SK-N-SH (cell line): ENCODE data around the gene DLX1. TPM values are rescaled to one million over a fixed set of nuclear protein-coding genes. Genes with fewer than 3 reads are reported as not detected.

ENCODE experiments used
- CTCF ChIA-PET: fragments of 300-600, 350-600 bp; formaldehyde crosslinking; extraction: SDS; loops from one replicate; lab custom pipeline; 2021; lab: Yijun Ruan, JAX
- POLR2A ChIA-PET: fragments of 350-600 bp; sonication (Branson Sonifier 250); formaldehyde crosslinking; extraction: SDS; loops from one replicate; lab custom pipeline; 2020; ENCODE audit warnings: antibody characterized with exemption, inconsistent platforms; lab: Yijun Ruan, JAX
- DNase-seq: peaks from one replicate; pipeline ENCODE4 v3.0.0; 2012
- H2AFZ ChIP-seq: fragments of 200-600 bp; sonication (generic); 2 replicates; pipeline ENCODE4 v1.8.1; 2016; ENCODE audit warnings: antibody characterized with exemption, mild to moderate bottlenecking, low read depth
- H3F3A ChIP-seq: fragments of 200-600 bp; sonication (generic); replicated peaks from 2 replicates; pipeline ENCODE3; 2016; ENCODE audit warnings: antibody characterized with exemption, mild to moderate bottlenecking; ENCODE audit not compliant: insufficient read depth
- H3K27ac ChIP-seq, 2 experiments: fragments of 200-500 bp in 1 of 2; fragments of 200-600 bp in 1 of 2; sonication (Bioruptor generic) in 1 of 2; sonication (generic), shearing (Covaris generic) in 1 of 2; 2 replicates each; pipeline versions ENCODE4 v1.5.1 to v1.6.1; 2014 to 2016; ENCODE audit warnings: low read depth in 2 of 2, inconsistent platforms in 1 of 2, low read length in 1 of 2, mild to moderate bottlenecking in 1 of 2, mixed read lengths in 1 of 2
- H3K27me3 ChIP-seq: fragments of 200-600 bp; sonication (generic), shearing (Covaris generic); 2 replicates; pipeline ENCODE4 v1.6.1; 2016; ENCODE audit warnings: mixed run types; ENCODE audit not compliant: insufficient read depth
- H3K36me3 ChIP-seq, 2 experiments: fragments of 200-500 bp in 1 of 2; fragments of 200-600 bp in 1 of 2; sonication (Bioruptor generic) in 1 of 2; sonication (generic) in 1 of 2; replicated peaks in 1 of 2; 2 replicates each; pipeline versions ENCODE3 to v1.5.1; 2014 to 2016; ENCODE audit warnings: low read length in 1 of 2, mild to moderate bottlenecking in 1 of 2; ENCODE audit not compliant: insufficient read depth in 2 of 2, control insufficient read depth in 1 of 2
- H3K4me1 ChIP-seq, 2 experiments: fragments of 200-500 bp in 1 of 2; fragments of 200-600 bp in 1 of 2; sonication (Bioruptor generic) in 1 of 2; sonication (generic), shearing (Covaris generic) in 1 of 2; 2 replicates each; pipeline versions ENCODE4 v1.5.1 to v1.6.1; 2014 to 2016; ENCODE audit warnings: low read depth in 1 of 2, low read length in 1 of 2, mixed run types in 1 of 2; ENCODE audit not compliant: insufficient read depth in 2 of 2, control insufficient read depth in 1 of 2
- H3K4me2 ChIP-seq: fragments of 200-600 bp; sonication (generic), shearing (Covaris generic); 2 replicates; pipeline ENCODE4 v1.6.1; 2017; ENCODE audit warnings: mixed run types
- H3K4me3 ChIP-seq, 2 experiments: fragments of 200-500 bp in 1 of 2; fragments of 200-600 bp in 1 of 2; sonication (Bioruptor generic) in 1 of 2; sonication (generic), shearing (Covaris generic) in 1 of 2; 2 replicates each; pipeline versions ENCODE4 v1.5.1 to v1.8.1; 2014 to 2016; ENCODE audit warnings: low read depth in 2 of 2, inconsistent platforms in 1 of 2, low read length in 1 of 2, mild to moderate bottlenecking in 1 of 2, mixed read lengths in 1 of 2, moderate library complexity in 1 of 2
- H3K79me2 ChIP-seq: fragments of 200-600 bp; sonication (generic); 2 replicates; pipeline ENCODE4 v1.8.1; 2017; ENCODE audit warnings: mild to moderate bottlenecking; ENCODE audit not compliant: insufficient read depth
- H3K9ac ChIP-seq: fragments of 200-600 bp; sonication (generic); 2 replicates; pipeline ENCODE4 v1.6.1; 2017; ENCODE audit warnings: mixed run types
- H3K9me2 ChIP-seq: fragments of 200-600 bp; sonication (generic); 2 replicates; pipeline ENCODE4 v1.6.1; 2017; ENCODE audit warnings: mixed run types
- H3K9me3 ChIP-seq: fragments of 200-600 bp; sonication (generic); 2 replicates; pipeline ENCODE4 v1.6.1; 2017; ENCODE audit warnings: mixed run types, mild to moderate bottlenecking, moderate library complexity
- H4K20me1 ChIP-seq: fragments of 200-600 bp; sonication (generic); 2 replicates; pipeline ENCODE4 v1.6.1; 2017; ENCODE audit warnings: mild to moderate bottlenecking, mixed run types; ENCODE audit not compliant: insufficient read depth
- ELF1 ChIP-seq: IDR thresholded peaks from 2 replicates; pipeline ENCODE4 v1.4.0; 2012
- EZH2phosphoT487 ChIP-seq: fragments of 200-600 bp; sonication (generic); IDR thresholded peaks from 2 replicates; pipeline ENCODE4 v1.6.1; 2017; ENCODE audit warnings: low read depth, mixed run types, mild to moderate bottlenecking, antibody characterized with exemption, moderate library complexity, borderline replicate concordance
- MAX ChIP-seq: IDR thresholded peaks from 2 replicates; pipeline ENCODE4 v1.4.0; 2012; ENCODE audit warnings: low read depth
- POLR2AphosphoS5 ChIP-seq: IDR thresholded peaks from 2 replicates; pipeline ENCODE4 v1.6.1; 2012; ENCODE audit warnings: low read depth, low read length
- RAD21 ChIP-seq: IDR thresholded peaks from 2 replicates; pipeline ENCODE4 v1.6.1; 2012; ENCODE audit warnings: mild to moderate bottlenecking, low read length
- RXRA ChIP-seq: IDR thresholded peaks from 2 replicates; pipeline ENCODE4 v1.4.0; 2012; ENCODE audit warnings: low read depth, mild to moderate bottlenecking, borderline replicate concordance
- TCF12 ChIP-seq: IDR thresholded peaks from 2 replicates; pipeline ENCODE4 v1.4.0; 2012
- WGBS: methylation state at CpG from one replicate; pipeline ENCODE4 v1.1.6; 2017; ENCODE audit warnings: low lambda C conversion rate; 5-methylcytosine and 5-hydroxymethylcytosine counted together
- polyA plus RNA-seq, 3 experiments: library from polyadenylated mRNA; depleted of rRNA; stranded (reverse); fragments of >200 nt; gene quantifications; 2 replicates each; pipeline ENCODE4 v1.2.3, GENCODE V29; 2012
- TF ChIP-seq, protein P1 (sequence below): fragments of 150-350 bp; IDR thresholded peaks from 2 replicates; pipeline ENCODE4 v1.6.1; 2017; ENCODE audit warnings: antibody characterized with exemption, low read length, low read depth, borderline replicate concordance

DLX1 gene
- polyA plus RNA-seq, 1 of the 3 experiments (the other 2 are of a cell fraction) = 0.07 TPM

DNA sequence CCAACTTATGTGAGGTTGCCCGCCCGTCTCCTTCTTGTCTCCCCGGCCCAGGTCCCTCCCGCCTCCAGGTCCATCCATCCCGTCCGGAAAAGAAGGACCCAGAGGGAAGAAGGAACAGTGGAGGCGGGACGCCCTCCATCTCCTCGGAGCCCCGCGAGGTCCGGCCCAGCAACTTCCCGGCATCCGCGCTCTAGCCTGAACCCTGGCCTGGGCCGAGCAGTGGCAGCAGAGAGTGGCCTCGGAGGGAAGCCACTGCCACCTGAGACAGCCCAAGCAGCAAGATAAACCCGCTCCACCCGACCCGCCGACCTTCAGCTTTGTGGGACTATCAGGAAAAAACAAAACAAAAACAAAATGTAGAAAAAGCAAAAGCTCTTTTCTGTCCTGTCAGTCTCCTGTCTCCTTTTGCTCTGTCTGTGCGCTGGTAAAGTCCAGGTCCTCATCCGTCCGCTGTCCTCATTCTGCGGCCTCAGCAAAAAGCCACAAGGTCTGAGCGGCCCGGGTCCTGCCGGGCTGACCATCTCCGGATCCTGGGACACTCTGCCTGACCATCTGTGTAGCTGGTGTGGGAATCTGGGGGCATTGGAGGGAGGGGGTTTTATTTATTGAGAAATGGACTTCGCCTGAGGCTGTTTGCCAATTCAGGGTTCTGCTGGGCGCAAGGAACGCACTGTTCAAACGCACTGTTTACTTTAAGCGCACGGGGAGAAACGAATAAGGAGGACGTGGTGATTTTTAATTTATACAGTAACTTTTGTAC, 3.1 kb downstream of the DLX1 start:
- CTCF ChIA-PET = interaction anchor here (0.7 to 2.1 kb wide), 6 partner anchors 10 to 516 kb away, joined by 3 to 12 read pairs (median 4); partner anchors contain the start of gene DLX2
- peaks cover 0 to 18% of the 10 kb centered on the region in 2 experiments; a peak in 1 of 4 replicates for H3K4me1 ChIP-seq
- peaks cover 91% of the 10 kb centered on the region for H3K27me3 ChIP-seq
- no peaks in the 10 kb centered on the region for H3K9me3 ChIP-seq
- no peak overlapping the region for H3K4me2 ChIP-seq
- no peaks in the 10 kb centered on the region for H3K79me2 ChIP-seq
- no peak overlapping the region for H2AFZ ChIP-seq
- 15% methylated on average over 33 of the region's 37 CpGs for WGBS
- H3K9ac ChIP-seq = no peak overlapping the region
- H4K20me1 ChIP-seq = 0 out of 2 replicates have a peak, but pooled peaks cover 10% of the 10 kb centered on the region
- H3K36me3 ChIP-seq = no peaks in the 10 kb centered on the region
- no peaks in the 10 kb centered on the region for H3K9me2 ChIP-seq
- peak; percentile 48 for DNase-seq
- H3K4me3 ChIP-seq = no peak overlapping the region
- peaks cover 1% of the 10 kb centered on the region for H3F3A ChIP-seq
- no peak overlapping the region for H3K27ac ChIP-seq
- POLR2A ChIA-PET = no interaction called here
- TF ChIP-seq RXRA (no peak), EZH2phosphoT487 (peak; percentile 37; the same call in 1 of the 2 replicates)

DNA sequence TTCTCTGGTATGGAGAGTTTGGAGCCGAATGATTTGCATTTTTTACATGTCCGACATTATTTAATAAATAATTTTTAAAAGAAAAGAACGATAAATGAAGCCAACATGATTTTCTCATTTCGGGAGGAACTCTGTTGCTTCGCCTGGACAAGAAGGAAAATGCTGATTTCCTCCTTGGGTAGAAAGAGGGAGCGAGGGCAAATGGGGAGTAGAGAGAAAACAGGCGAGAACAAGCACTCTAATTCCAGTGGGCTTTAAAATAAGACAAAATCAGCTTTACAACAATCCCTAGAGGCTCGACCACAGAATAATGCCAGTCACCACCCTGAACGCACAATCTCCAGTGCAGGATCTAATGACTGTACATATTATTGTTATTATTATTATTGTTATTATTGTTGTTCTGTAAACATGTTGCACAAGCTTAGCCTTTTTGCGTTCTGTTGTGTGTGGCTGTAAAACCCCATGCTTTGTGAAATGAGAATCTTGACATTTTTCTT, 3.7 kb downstream of the DLX1 start:
- Histone ChIP-seq H3K9me3 (no peaks in the 10 kb centered on the region), H3K27ac (no peak overlapping the region), H3F3A (peaks cover 8% of the 10 kb centered on the region), H3K4me3 (no peak overlapping the region), H3K79me2 (no peaks in the 10 kb centered on the region), H3K36me3 (no peaks in the 10 kb centered on the region), H2AFZ (no peak overlapping the region), H3K9me2 (no peaks in the 10 kb centered on the region), H4K20me1 (0 out of 2 replicates have a peak, but pooled peaks cover 17% of the 10 kb centered on the region), H3K27me3 (peaks cover 91% of the 10 kb centered on the region), H3K4me1 (peaks cover 0 to 18% of the 10 kb centered on the region in 2 experiments; a peak in 1 of 4 replicates), H3K9ac (no peak overlapping the region), H3K4me2 (no peak overlapping the region)
- TF ChIP-seq POLR2AphosphoS5 (no peak), MAX (no peak), TCF12 (no peak), RAD21 (no peak), ELF1 (no peak)
- ChIA-PET CTCF (interaction anchor here (1.4 to 2.1 kb wide), 3 partner anchors 10 to 373 kb away, joined by 3 to 12 read pairs (median 5); partner anchors contain the start of gene DLX2), POLR2A (no interaction called here)
- WGBS = 24% methylated on average over 10 of the region's 10 CpGs
- DNase-seq = no peak

- 59% methylated on average over 7 of the region's 7 CpGs for WGBS
- POLR2A ChIA-PET = no interaction called here
- no peaks in the 10 kb centered on the region for H3K79me2 ChIP-seq
- H2AFZ ChIP-seq = no peak overlapping the region
- H3F3A ChIP-seq = peaks cover 9% of the 10 kb centered on the region
- H3K9me3 ChIP-seq = no peaks in the 10 kb centered on the region
- peaks cover 0 to 15% of the 10 kb centered on the region in 2 experiments; a peak in 1 of 4 replicates for H3K4me1 ChIP-seq
- H3K4me2 ChIP-seq = no peak overlapping the region
- CTCF ChIA-PET = interaction anchor here (0.8 to 2.1 kb wide), 3 partner anchors 12 to 515 kb away, joined by 3 to 12 read pairs (median 7); partner anchors contain the start of gene DLX2
- H3K9ac ChIP-seq = no peak overlapping the region
- H3K36me3 ChIP-seq = no peaks in the 10 kb centered on the region
- H3K27me3 ChIP-seq = peaks cover 89% of the 10 kb centered on the region
- H3K27ac ChIP-seq = no peak overlapping the region
- no peak overlapping the region for H3K4me3 ChIP-seq
- TF ChIP-seq, protein P1, sequence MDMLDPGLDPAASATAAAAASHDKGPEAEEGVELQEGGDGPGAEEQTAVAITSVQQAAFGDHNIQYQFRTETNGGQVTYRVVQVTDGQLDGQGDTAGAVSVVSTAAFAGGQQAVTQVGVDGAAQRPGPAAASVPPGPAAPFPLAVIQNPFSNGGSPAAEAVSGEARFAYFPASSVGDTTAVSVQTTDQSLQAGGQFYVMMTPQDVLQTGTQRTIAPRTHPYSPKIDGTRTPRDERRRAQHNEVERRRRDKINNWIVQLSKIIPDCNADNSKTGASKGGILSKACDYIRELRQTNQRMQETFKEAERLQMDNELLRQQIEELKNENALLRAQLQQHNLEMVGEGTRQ = no peak
- TF ChIP-seq EZH2phosphoT487 = 0 out of 2 replicates have a peak, but pooled peaks have one; percentile 4
- 0 out of 2 replicates have a peak, but pooled peaks cover 18% of the 10 kb centered on the region for H4K20me1 ChIP-seq
- no peaks in the 10 kb centered on the region for H3K9me2 ChIP-seq
- no peak for DNase-seq
Measured at GRCh38 chr2:172089633-172090032, 4.3 kb downstream of the DLX1 start.
